ENCODE data around the gene GNAS. TPM values are rescaled to one million over a fixed set of nuclear protein-coding genes. Genes with fewer than 3 reads are reported as not detected.

The GNAS gene
- total and polyA plus RNA-seq, 9 of the 15 experiments (the other 6 are each of a cell fraction or from before 2014, with no cell fraction given): 128 to 648 (median 266) TPM

DNA sequence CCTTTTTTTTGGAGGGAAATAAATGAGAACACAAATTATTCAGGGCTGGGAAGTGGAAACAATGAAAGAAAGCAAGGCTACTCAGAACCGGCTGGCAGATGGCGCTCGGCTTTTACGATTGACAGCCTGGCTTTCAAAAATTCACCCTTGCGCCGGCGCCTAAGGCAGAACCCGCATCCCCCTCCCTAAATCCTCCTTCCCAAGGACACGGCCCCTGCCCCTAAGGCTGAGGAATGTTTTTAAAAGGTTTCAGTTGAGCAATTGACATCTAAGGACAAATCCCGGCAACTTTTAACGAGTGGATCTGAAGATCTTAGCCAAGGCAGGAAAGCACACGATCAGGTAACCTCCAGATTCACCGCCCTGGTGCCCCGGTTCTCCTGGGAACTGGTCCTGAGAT is 16.3 kb downstream of the GNAS start (continued):
- TF ChIP-seq, protein P1, sequence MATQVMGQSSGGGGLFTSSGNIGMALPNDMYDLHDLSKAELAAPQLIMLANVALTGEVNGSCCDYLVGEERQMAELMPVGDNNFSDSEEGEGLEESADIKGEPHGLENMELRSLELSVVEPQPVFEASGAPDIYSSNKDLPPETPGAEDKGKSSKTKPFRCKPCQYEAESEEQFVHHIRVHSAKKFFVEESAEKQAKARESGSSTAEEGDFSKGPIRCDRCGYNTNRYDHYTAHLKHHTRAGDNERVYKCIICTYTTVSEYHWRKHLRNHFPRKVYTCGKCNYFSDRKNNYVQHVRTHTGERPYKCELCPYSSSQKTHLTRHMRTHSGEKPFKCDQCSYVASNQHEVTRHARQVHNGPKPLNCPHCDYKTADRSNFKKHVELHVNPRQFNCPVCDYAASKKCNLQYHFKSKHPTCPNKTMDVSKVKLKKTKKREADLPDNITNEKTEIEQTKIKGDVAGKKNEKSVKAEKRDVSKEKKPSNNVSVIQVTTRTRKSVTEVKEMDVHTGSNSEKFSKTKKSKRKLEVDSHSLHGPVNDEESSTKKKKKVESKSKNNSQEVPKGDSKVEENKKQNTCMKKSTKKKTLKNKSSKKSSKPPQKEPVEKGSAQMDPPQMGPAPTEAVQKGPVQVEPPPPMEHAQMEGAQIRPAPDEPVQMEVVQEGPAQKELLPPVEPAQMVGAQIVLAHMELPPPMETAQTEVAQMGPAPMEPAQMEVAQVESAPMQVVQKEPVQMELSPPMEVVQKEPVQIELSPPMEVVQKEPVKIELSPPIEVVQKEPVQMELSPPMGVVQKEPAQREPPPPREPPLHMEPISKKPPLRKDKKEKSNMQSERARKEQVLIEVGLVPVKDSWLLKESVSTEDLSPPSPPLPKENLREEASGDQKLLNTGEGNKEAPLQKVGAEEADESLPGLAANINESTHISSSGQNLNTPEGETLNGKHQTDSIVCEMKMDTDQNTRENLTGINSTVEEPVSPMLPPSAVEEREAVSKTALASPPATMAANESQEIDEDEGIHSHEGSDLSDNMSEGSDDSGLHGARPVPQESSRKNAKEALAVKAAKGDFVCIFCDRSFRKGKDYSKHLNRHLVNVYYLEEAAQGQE (IDR thresholded peaks at IDR 0.05; ENCODE audit: borderline replicate concordance): peak; percentile 69; the same call in 1 of the 2 replicates
- TF ChIP-seq, protein P1 (CRISPR knock-in tag; IDR thresholded peaks at IDR 0.05; ENCODE audit: low read depth): no peak
- TF ChIP-seq CSDE1 (IDR thresholded peaks at IDR 0.05) (no peak), TAF9B (IDR thresholded peaks at IDR 0.05; ENCODE audit: partially characterized antibody) (no peak), NRF1 (conservative IDR thresholded peaks at IDR 0.05 in 1 of 2, IDR thresholded peaks at IDR 0.05 in 1 of 2) (peak in 1 of 2 experiments; percentile 44; a peak in 1 of 4 replicates), ETV1 (tag; conservative IDR thresholded peaks at IDR 0.05; ENCODE audit: low read depth) (no peak), RAD21 (CRISPR knock-in tag; conservative IDR thresholded peaks at IDR 0.05 in 1 of 2, IDR thresholded peaks at IDR 0.05 in 1 of 2) (peak; percentile 63 to 81), TRIM24 (IDR thresholded peaks at IDR 0.05) (no peak), BRCA1 (IDR thresholded peaks at IDR 0.05) (no peak), BRCA1 (CRISPR knock-in tag; IDR thresholded peaks at IDR 0.05) (no peak), ADNP (tag; IDR thresholded peaks at IDR 0.05) (no peak), SIX5 (IDR thresholded peaks at IDR 0.05; ENCODE audit: borderline replicate concordance in 1 of 2, insufficient read depth in 1 of 2, low read depth in 1 of 2, low read length in 2 of 2) (no peak), STAG1 (CRISPR knock-in tag; IDR thresholded peaks at IDR 0.05; ENCODE audit: borderline replicate concordance) (peak; percentile 69; the same call in 1 of the 2 replicates)
- TF ChIP-seq, protein P2, sequence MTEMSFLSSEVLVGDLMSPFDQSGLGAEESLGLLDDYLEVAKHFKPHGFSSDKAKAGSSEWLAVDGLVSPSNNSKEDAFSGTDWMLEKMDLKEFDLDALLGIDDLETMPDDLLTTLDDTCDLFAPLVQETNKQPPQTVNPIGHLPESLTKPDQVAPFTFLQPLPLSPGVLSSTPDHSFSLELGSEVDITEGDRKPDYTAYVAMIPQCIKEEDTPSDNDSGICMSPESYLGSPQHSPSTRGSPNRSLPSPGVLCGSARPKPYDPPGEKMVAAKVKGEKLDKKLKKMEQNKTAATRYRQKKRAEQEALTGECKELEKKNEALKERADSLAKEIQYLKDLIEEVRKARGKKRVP (CRISPR knock-in tag; IDR thresholded peaks at IDR 0.05): no peak
- TF ChIP-seq, protein P3, sequence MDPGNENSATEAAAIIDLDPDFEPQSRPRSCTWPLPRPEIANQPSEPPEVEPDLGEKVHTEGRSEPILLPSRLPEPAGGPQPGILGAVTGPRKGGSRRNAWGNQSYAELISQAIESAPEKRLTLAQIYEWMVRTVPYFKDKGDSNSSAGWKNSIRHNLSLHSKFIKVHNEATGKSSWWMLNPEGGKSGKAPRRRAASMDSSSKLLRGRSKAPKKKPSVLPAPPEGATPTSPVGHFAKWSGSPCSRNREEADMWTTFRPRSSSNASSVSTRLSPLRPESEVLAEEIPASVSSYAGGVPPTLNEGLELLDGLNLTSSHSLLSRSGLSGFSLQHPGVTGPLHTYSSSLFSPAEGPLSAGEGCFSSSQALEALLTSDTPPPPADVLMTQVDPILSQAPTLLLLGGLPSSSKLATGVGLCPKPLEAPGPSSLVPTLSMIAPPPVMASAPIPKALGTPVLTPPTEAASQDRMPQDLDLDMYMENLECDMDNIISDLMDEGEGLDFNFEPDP (CRISPR knock-in tag; IDR thresholded peaks at IDR 0.05): no peak
- TF ChIP-seq, protein P4, sequence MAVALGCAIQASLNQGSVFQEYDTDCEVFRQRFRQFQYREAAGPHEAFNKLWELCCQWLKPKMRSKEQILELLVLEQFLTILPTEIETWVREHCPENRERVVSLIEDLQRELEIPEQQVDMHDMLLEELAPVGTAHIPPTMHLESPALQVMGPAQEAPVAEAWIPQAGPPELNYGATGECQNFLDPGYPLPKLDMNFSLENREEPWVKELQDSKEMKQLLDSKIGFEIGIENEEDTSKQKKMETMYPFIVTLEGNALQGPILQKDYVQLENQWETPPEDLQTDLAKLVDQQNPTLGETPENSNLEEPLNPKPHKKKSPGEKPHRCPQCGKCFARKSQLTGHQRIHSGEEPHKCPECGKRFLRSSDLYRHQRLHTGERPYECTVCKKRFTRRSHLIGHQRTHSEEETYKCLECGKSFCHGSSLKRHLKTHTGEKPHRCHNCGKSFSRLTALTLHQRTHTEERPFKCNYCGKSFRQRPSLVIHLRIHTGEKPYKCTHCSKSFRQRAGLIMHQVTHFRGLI (CRISPR knock-in tag; IDR thresholded peaks at IDR 0.05): no peak
